ENCODE results near the gene COQ3. TPM values are rescaled to one million over a fixed set of nuclear protein-coding genes. Genes with fewer than 3 reads are reported as not detected.

Gene COQ3
- total RNA-seq, 1 donor from 2014 or later: 5.0 TPM

GRCh38 chr6:99432877-99433276, 38.9 kb upstream of the COQ3 start:
- Mint-ChIP-seq H3K27ac (ENCODE audit: unreplicated experiment) (no peak overlapping the region), H3K9me3 (ENCODE audit: unreplicated experiment) (no peaks in the 10 kb centered on the region), H3K36me3 (ENCODE audit: low read depth, unreplicated experiment) (no peaks in the 10 kb centered on the region), H3K27me3 (ENCODE audit: low read depth, unreplicated experiment) (no peaks in the 10 kb centered on the region), H3K4me3 (ENCODE audit: unreplicated experiment) (no peak overlapping the region), H3K4me1 (ENCODE audit: low read depth, unreplicated experiment) (peaks cover 5% of the 10 kb centered on the region)
- no peak overlapping the region for H2AFZ ChIP-seq (ENCODE audit: low read depth, low read length)
- H4K20me1 ChIP-seq (ENCODE audit: insufficient read depth, low read length): no peaks in the 10 kb centered on the region
- H3K27me3 ChIP-seq (ENCODE audit: insufficient read depth, low read length): no peaks in the 10 kb centered on the region
- no peaks in the 10 kb centered on the region for H3K36me3 ChIP-seq (ENCODE audit: insufficient read depth, low read length)
- H3K9ac ChIP-seq (ENCODE audit: low read length): no peak overlapping the region
- FAIRE-seq: no peak
- H3K9me3 ChIP-seq (ENCODE audit: insufficient read depth, low read depth, low read length): no peaks in the 10 kb centered on the region
- H3K79me2 ChIP-seq (ENCODE audit: insufficient read depth, low read length): peaks cover 1% of the 10 kb centered on the region
- H3K4me3 ChIP-seq (ENCODE audit: insufficient read depth, low read depth, low read length): no peak overlapping the region
- peak; percentile 4 for DNase-seq (ENCODE audit: low read depth)
- peaks cover 6% of the 10 kb centered on the region for H3K4me1 ChIP-seq (ENCODE audit: insufficient read depth, low read length)
- no peak overlapping the region for H3K27ac ChIP-seq (ENCODE audit: low read depth, low read length)
- no peak overlapping the region for H3K4me2 ChIP-seq (ENCODE audit: low read length)
- TF ChIP-seq EZH2 (IDR thresholded peaks at IDR 0.05; ENCODE audit: insufficient read depth, low read length): no peak

- TF ChIP-seq CTCF (IDR thresholded peaks at IDR 0.05; ENCODE audit: insufficient read depth, low read depth, low read length): no peak
- no peak for TF ChIP-seq EZH2 (IDR thresholded peaks at IDR 0.05; ENCODE audit: insufficient read depth, low read length)
- no peak for FAIRE-seq
Observed at GRCh38 chr6:99431901-99432300, 37.9 kb upstream of the COQ3 start.

GRCh38 chr6:99427988-99428387, 34.0 kb upstream of the COQ3 start:
- Mint-ChIP-seq H3K27ac (ENCODE audit: unreplicated experiment) (peak overlapping the region; percentile 19), H3K4me1 (ENCODE audit: low read depth, unreplicated experiment) (peaks cover 25% of the 10 kb centered on the region)
- no peak for TF ChIP-seq EZH2 (IDR thresholded peaks at IDR 0.05; ENCODE audit: insufficient read depth, low read length)

More at GRCh38 chr6:99431901-99432300, 37.9 kb upstream of the COQ3 start:
- H4K20me1 ChIP-seq (ENCODE audit: insufficient read depth, low read length): no peaks in the 10 kb centered on the region
- no peak overlapping the region for H3K4me2 ChIP-seq (ENCODE audit: low read length)
- H3K27me3 Mint-ChIP-seq (ENCODE audit: low read depth, unreplicated experiment): no peaks in the 10 kb centered on the region
- H3K4me1 ChIP-seq (ENCODE audit: insufficient read depth, low read length): peaks cover 6% of the 10 kb centered on the region
- no peak overlapping the region for H2AFZ ChIP-seq (ENCODE audit: low read depth, low read length)
- H3K4me3 Mint-ChIP-seq (ENCODE audit: unreplicated experiment): no peak overlapping the region
- no peak overlapping the region for H3K4me3 ChIP-seq (ENCODE audit: insufficient read depth, low read depth, low read length)
- DNase-seq (ENCODE audit: low read depth): no peak
- no peaks in the 10 kb centered on the region for H3K36me3 ChIP-seq (ENCODE audit: insufficient read depth, low read length)
- no peaks in the 10 kb centered on the region for H3K9me3 Mint-ChIP-seq (ENCODE audit: unreplicated experiment)
- no peaks in the 10 kb centered on the region for H3K36me3 Mint-ChIP-seq (ENCODE audit: low read depth, unreplicated experiment)
- H3K79me2 ChIP-seq (ENCODE audit: insufficient read depth, low read length): peaks cover 11% of the 10 kb centered on the region
- H3K4me1 Mint-ChIP-seq (ENCODE audit: low read depth, unreplicated experiment): peaks cover 15% of the 10 kb centered on the region
- no peaks in the 10 kb centered on the region for H3K27me3 ChIP-seq (ENCODE audit: insufficient read depth, low read length)
- H3K9ac ChIP-seq (ENCODE audit: low read length): no peak overlapping the region
- H3K27ac Mint-ChIP-seq (ENCODE audit: unreplicated experiment): peak overlapping the region; percentile 15
- no peak overlapping the region for H3K27ac ChIP-seq (ENCODE audit: low read depth, low read length)
- no peaks in the 10 kb centered on the region for H3K9me3 ChIP-seq (ENCODE audit: insufficient read depth, low read depth, low read length)

More at GRCh38 chr6:99427988-99428387, 34.0 kb upstream of the COQ3 start:
- no peaks in the 10 kb centered on the region for H3K9me3 ChIP-seq (ENCODE audit: insufficient read depth, low read depth, low read length)
- H3K27ac ChIP-seq (ENCODE audit: low read depth, low read length): no peak overlapping the region
- FAIRE-seq: no peak
- no peak overlapping the region for H3K4me2 ChIP-seq (ENCODE audit: low read length)
- peaks cover 4% of the 10 kb centered on the region for H3K36me3 ChIP-seq (ENCODE audit: insufficient read depth, low read length)
- H3K9ac ChIP-seq (ENCODE audit: low read length): no peak overlapping the region
- H3K9me3 Mint-ChIP-seq (ENCODE audit: unreplicated experiment): no peaks in the 10 kb centered on the region
- H3K79me2 ChIP-seq (ENCODE audit: insufficient read depth, low read length): peaks cover 40% of the 10 kb centered on the region
- H3K4me1 ChIP-seq (ENCODE audit: insufficient read depth, low read length): peaks cover 18% of the 10 kb centered on the region
- H2AFZ ChIP-seq (ENCODE audit: low read depth, low read length): no peak overlapping the region
- no peak for DNase-seq (ENCODE audit: low read depth)
- H3K36me3 Mint-ChIP-seq (ENCODE audit: low read depth, unreplicated experiment): no peaks in the 10 kb centered on the region
- peaks cover 16% of the 10 kb centered on the region for H4K20me1 ChIP-seq (ENCODE audit: insufficient read depth, low read length)
- H3K27me3 Mint-ChIP-seq (ENCODE audit: low read depth, unreplicated experiment): no peaks in the 10 kb centered on the region
- no peak overlapping the region for H3K4me3 ChIP-seq (ENCODE audit: insufficient read depth, low read depth, low read length)
- H3K27me3 ChIP-seq (ENCODE audit: insufficient read depth, low read length): no peaks in the 10 kb centered on the region
- peak overlapping the region; percentile 58 for H3K4me3 Mint-ChIP-seq (ENCODE audit: unreplicated experiment)

Measured in astrocyte (in vitro differentiated cells and primary cell).